SK-N-SH treated with all-trans-retinoic acid at 6 μM for 48 hours (cell line): ENCODE data around the gene TMEM240.

Source experiments
- BACH2 ChIP-seq: fragments of 250-450 bp; sonication (Bioruptor Pico); IDR thresholded peaks from 2 replicates; pipeline ENCODE4 v1.9.0; 2021; ENCODE audit warnings: mild to moderate bottlenecking, borderline replicate concordance
- ISL1 ChIP-seq: fragments of 250-450 bp; sonication (Bioruptor Pico); IDR thresholded peaks from 2 replicates; pipeline ENCODE4 v2.1.2; 2022; ENCODE audit warnings: mild to moderate bottlenecking, moderate library complexity
- OSR1 ChIP-seq: fragments of 250-450 bp; sonication (Bioruptor Pico); IDR thresholded peaks from 2 replicates; pipeline ENCODE4 v1.8.0; 2022; ENCODE audit warnings: moderate library complexity, mild to moderate bottlenecking, inconsistent platforms
- PPARA ChIP-seq: fragments of 250-450 bp; sonication (Bioruptor Pico); IDR thresholded peaks from 2 replicates; pipeline ENCODE4 v1.5.0; 2020; ENCODE audit warnings: mild to moderate bottlenecking, borderline replicate concordance
- RARB ChIP-seq: fragments of 250-450 bp; sonication (Bioruptor Pico); IDR thresholded peaks from 2 replicates; pipeline ENCODE4 v1.8.0; 2021; ENCODE audit warnings: mild to moderate bottlenecking, moderate library complexity
- ZNF70 ChIP-seq: fragments of 450-650 bp; formaldehyde crosslinking; IDR thresholded peaks from 2 replicates; pipeline ENCODE4 v1.5.0; 2020; ENCODE audit warnings: mild to moderate bottlenecking, moderate library complexity
- TF ChIP-seq, protein P1 (sequence below): fragments of 250-450 bp; sonication (Bioruptor Pico); IDR thresholded peaks from 2 replicates; pipeline ENCODE4 v1.8.0; 2020; ENCODE audit warnings: mild to moderate bottlenecking, moderate library complexity, borderline replicate concordance
- TF ChIP-seq, protein P2 (sequence below): fragments of 250-450 bp; sonication (Bioruptor Pico); IDR thresholded peaks from 2 replicates; pipeline ENCODE4 v1.5.0; 2020; ENCODE audit warnings: mild to moderate bottlenecking, moderate library complexity

DNA sequence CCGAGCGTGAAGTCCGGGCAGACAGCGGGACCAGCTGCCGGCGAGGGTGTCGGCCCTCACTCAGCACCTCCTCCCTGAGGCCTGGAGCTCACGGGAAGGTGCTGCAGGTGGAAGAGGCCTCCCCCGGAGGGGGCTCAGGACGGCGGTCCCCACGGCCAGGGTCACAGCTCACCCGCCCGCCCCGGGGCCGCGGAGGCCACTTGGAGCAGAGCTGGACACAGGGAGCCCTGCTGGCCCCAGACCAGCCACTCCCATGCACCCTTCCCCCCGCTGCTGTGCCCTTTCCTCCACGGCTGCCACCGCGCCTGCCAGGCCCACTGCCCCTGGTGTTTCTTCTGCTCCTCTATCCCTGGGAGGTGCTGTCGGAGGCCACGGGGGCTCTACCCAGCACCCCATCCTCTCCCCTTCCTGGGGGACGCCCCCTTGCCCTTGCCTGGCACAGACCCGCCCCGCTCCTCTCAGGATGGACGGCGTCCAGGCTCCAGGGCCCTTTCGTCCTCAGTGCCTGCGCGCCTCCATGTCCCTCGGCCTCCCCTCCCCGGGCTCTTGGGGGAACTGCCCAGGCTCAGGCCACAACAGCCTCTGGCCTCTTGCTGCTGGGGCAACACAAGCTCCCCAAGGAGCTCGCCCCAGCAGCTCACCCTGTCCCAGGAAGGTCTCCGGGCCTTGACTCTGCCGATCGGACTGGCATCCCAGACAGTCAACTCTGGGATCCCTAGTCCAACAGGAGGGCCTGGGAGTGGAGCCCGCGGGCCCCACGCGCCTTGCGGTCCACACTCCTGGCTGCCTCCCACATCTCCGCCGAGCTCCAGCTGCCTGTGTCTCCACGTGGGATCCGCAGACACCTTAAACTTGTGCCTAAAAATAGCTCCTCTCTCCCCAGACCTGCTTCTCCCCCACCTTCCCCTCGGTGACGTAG lies 4.1 kb downstream of the TMEM240 start:
- TF ChIP-seq, protein P1, sequence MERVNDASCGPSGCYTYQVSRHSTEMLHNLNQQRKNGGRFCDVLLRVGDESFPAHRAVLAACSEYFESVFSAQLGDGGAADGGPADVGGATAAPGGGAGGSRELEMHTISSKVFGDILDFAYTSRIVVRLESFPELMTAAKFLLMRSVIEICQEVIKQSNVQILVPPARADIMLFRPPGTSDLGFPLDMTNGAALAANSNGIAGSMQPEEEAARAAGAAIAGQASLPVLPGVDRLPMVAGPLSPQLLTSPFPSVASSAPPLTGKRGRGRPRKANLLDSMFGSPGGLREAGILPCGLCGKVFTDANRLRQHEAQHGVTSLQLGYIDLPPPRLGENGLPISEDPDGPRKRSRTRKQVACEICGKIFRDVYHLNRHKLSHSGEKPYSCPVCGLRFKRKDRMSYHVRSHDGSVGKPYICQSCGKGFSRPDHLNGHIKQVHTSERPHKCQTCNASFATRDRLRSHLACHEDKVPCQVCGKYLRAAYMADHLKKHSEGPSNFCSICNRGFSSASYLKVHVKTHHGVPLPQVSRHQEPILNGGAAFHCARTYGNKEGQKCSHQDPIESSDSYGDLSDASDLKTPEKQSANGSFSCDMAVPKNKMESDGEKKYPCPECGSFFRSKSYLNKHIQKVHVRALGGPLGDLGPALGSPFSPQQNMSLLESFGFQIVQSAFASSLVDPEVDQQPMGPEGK (CRISPR knock-in tag): no peak
- TF ChIP-seq PPARA (CRISPR knock-in tag) (no peak), RARB (CRISPR knock-in tag) (no peak), OSR1 (CRISPR knock-in tag) (no peak), ZNF70 (CRISPR knock-in tag) (no peak), BACH2 (no peak), ISL1 (no peak)
- TF ChIP-seq, protein P2, sequence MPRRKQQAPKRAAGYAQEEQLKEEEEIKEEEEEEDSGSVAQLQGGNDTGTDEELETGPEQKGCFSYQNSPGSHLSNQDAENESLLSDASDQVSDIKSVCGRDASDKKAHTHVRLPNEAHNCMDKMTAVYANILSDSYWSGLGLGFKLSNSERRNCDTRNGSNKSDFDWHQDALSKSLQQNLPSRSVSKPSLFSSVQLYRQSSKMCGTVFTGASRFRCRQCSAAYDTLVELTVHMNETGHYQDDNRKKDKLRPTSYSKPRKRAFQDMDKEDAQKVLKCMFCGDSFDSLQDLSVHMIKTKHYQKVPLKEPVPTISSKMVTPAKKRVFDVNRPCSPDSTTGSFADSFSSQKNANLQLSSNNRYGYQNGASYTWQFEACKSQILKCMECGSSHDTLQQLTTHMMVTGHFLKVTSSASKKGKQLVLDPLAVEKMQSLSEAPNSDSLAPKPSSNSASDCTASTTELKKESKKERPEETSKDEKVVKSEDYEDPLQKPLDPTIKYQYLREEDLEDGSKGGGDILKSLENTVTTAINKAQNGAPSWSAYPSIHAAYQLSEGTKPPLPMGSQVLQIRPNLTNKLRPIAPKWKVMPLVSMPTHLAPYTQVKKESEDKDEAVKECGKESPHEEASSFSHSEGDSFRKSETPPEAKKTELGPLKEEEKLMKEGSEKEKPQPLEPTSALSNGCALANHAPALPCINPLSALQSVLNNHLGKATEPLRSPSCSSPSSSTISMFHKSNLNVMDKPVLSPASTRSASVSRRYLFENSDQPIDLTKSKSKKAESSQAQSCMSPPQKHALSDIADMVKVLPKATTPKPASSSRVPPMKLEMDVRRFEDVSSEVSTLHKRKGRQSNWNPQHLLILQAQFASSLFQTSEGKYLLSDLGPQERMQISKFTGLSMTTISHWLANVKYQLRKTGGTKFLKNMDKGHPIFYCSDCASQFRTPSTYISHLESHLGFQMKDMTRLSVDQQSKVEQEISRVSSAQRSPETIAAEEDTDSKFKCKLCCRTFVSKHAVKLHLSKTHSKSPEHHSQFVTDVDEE (CRISPR knock-in tag): no peak
